Osteocyte (in vitro differentiated cells): ENCODE measurements around the gene HSP90B1. TPM values are rescaled to one million over a fixed set of nuclear protein-coding genes. Genes with fewer than 3 reads are reported as not detected.

ENCODE experiments used
- DNase-seq: peaks from one replicate; pipeline ENCODE4 v3.0.0; 2021; ENCODE audit warnings: mixed read lengths; ENCODE audit not compliant: unreplicated experiment; ENCODE audit errors: extremely low spot score
- H3K27ac Mint-ChIP-seq: one replicate; pipeline ENCODE4 v1.8.0; 2021; ENCODE audit warnings: mild to moderate bottlenecking, mixed read lengths; ENCODE audit not compliant: unreplicated experiment
- H3K27me3 Mint-ChIP-seq: one replicate; pipeline ENCODE4 v1.8.0; 2021; ENCODE audit warnings: mixed read lengths; ENCODE audit not compliant: unreplicated experiment
- H3K36me3 Mint-ChIP-seq: one replicate; pipeline ENCODE4 v1.8.0; 2021; ENCODE audit warnings: mixed read lengths; ENCODE audit not compliant: unreplicated experiment
- H3K4me1 Mint-ChIP-seq: one replicate; pipeline ENCODE4 v1.8.0; 2021; ENCODE audit warnings: mixed read lengths; ENCODE audit not compliant: unreplicated experiment
- H3K4me3 Mint-ChIP-seq: one replicate; pipeline ENCODE4 v1.8.0; 2021; ENCODE audit warnings: mild to moderate bottlenecking, moderate library complexity, mixed read lengths; ENCODE audit not compliant: unreplicated experiment
- H3K9me3 Mint-ChIP-seq: one replicate; pipeline ENCODE4 v1.8.0; 2021; ENCODE audit warnings: mixed read lengths; ENCODE audit not compliant: unreplicated experiment
- CTCF ChIP-seq: fragments of 200-600 bp; sonication (generic); IDR thresholded peaks from 2 replicates; pipeline ENCODE4 v1.5.0; 2021; ENCODE audit warnings: antibody characterized with exemption, mild to moderate bottlenecking, moderate library complexity
- total RNA-seq: library from RNA; stranded (reverse); gene quantifications from 2 replicates; pipeline ENCODE4 v1.2.1, GENCODE V29; 2021

HSP90B1 gene
- total RNA-seq, 1 donor from 2014 or later: 682 TPM

GRCh38 chr12:103886195-103886797, 43.9 kb upstream of the HSP90B1 start:
- no peak for DNase-seq
- H3K36me3 Mint-ChIP-seq: no peaks in the 10 kb centered on the region
- no peaks in the 10 kb centered on the region for H3K27me3 Mint-ChIP-seq
- TF ChIP-seq CTCF: no peak
- H3K9me3 Mint-ChIP-seq: no peaks in the 10 kb centered on the region
- no peak overlapping the region for H3K27ac Mint-ChIP-seq
- no peak overlapping the region for H3K4me3 Mint-ChIP-seq
- H3K4me1 Mint-ChIP-seq: peaks cover 5% of the 10 kb centered on the region

GRCh38 chr12:103887738-103888137, 42.5 kb upstream of the HSP90B1 start:
- Mint-ChIP-seq H3K9me3 (no peaks in the 10 kb centered on the region), H3K27me3 (no peaks in the 10 kb centered on the region)

GRCh38 chr12:103897316-103897715, 32.9 kb upstream of the HSP90B1 start:
- no peak overlapping the region for H3K4me3 Mint-ChIP-seq
- no peaks in the 10 kb centered on the region for H3K36me3 Mint-ChIP-seq
- H3K27me3 Mint-ChIP-seq: no peaks in the 10 kb centered on the region
- H3K9me3 Mint-ChIP-seq: no peaks in the 10 kb centered on the region
- no peak for DNase-seq
- no peaks in the 10 kb centered on the region for H3K4me1 Mint-ChIP-seq
- TF ChIP-seq CTCF: no peak
- H3K27ac Mint-ChIP-seq: no peak overlapping the region

More at GRCh38 chr12:103887738-103888137, 42.5 kb upstream of the HSP90B1 start:
- TF ChIP-seq CTCF: no peak
- DNase-seq: no peak
- H3K4me3 Mint-ChIP-seq: no peak overlapping the region
- peaks cover 2% of the 10 kb centered on the region for H3K36me3 Mint-ChIP-seq
- peaks cover 5% of the 10 kb centered on the region for H3K4me1 Mint-ChIP-seq
- no peak overlapping the region for H3K27ac Mint-ChIP-seq

GRCh38 chr12:103901518-103902173, 28.6 kb upstream of the HSP90B1 start:
- Mint-ChIP-seq H3K27ac (no peak overlapping the region), H3K4me3 (no peak overlapping the region), H3K9me3 (no peaks in the 10 kb centered on the region), H3K4me1 (peaks cover 3% of the 10 kb centered on the region), H3K27me3 (no peaks in the 10 kb centered on the region), H3K36me3 (no peaks in the 10 kb centered on the region)
- DNase-seq: peak; percentile 34
- TF ChIP-seq CTCF: no peak

GRCh38 chr12:103903993-103904392, 26.2 kb upstream of the HSP90B1 start:
- Mint-ChIP-seq H3K4me3 (no peak overlapping the region), H3K4me1 (peaks cover 15% of the 10 kb centered on the region), H3K36me3 (no peaks in the 10 kb centered on the region), H3K27ac (no peak overlapping the region), H3K9me3 (no peaks in the 10 kb centered on the region), H3K27me3 (no peaks in the 10 kb centered on the region)
- peak; percentile 64 for DNase-seq
- TF ChIP-seq CTCF: no peak
